ENCODE results near the gene ZAP70.

DNA sequence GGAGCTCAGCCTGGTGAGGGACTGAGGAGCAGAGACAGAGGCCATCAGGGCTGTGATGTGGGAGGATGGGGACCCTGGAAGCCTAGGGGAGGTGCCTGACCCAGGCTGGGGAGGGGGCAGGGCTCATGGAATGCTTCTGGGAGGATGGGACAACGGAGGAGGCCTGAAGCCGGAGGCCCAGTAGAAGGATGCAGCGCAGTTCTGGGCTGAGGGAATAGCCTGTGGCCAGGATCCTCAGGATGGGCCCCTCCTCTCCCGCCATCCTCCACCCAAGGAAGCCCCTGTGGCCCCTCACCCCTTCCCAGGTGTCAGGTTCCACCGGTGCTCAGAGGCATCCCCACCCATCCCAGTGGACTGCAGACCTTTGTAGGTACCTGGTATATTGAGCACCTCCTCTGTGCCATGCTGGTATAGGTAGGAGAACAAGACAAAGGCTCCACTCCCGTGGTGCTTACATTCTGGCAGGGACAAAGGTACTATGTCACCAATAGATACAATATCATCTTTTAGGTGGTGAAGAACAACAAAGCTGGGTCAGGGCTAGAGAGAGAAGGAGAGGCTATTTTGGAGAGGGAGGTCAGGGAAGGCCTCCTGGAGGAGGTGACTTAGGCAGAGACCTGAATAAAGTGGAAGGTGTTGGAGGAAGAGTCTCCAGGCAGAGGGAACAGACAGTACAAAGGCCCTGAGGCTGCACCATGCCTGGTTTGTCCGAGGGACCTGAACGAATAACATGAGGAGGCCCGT, 2.7 kb downstream of the ZAP70 start:
- TF ChIP-seq GATA2 (IDR thresholded peaks at IDR 0.05; ENCODE audit: low read depth, low read length), result no peak
- no peak for TF ChIP-seq GATA3 (IDR thresholded peaks at IDR 0.05; ENCODE audit: low read depth, low read length)

Measured in SH-SY5Y (cell line).